NCI-H510A treated with DMSO at 0.1 percent for 48 hours (cell line): ENCODE results near the gene SCNN1A.

Source experiments
- DNase-seq: peaks from one replicate; lab custom pipeline; 2025; lab: John Stamatoyannopoulos, UW

SCNN1A gene

DNA sequence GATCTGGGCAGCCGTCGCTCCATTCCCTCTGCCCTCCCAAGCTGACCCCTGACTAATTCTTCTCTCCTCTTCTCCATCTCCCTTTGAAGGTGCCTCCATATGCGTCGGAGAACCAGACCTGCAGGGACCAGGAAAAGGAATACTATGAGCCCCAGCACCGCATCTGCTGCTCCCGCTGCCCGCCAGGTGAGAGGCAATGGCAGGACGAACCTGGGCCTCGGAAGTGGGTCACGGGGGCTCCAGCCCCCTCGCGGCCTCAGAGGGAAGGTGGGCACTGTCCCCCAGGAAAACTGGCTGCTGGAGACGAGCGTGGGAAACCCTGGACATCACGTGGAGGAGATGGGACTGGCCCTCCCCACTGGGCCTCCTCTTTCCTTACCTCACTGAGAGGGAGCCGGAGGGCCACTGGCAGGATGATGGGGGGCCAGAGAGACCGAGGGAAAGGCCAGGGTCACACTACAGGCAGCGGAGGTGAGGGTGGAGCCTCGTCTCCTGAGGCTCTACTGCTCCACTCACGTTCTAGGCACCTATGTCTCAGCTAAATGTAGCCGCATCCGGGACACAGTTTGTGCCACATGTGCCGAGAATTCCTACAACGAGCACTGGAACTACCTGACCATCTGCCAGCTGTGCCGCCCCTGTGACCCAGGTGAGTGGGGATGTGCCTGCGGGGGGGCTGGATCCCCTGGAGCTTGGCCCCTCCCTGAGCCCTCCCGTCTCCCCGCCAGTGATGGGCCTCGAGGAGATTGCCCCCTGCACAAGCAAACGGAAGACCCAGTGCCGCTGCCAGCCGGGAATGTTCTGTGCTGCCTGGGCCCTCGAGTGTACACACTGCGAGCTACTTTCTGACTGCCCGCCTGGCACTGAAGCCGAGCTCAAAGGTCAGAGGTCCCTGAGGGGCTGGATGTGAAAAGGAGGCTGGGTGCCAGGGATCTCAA is 9.4 kb upstream of the SCNN1A start:
- no peak for DNase-seq

- peak; percentile 54 for DNase-seq
Measured at GRCh38 chr12:6383572-6384498, 8.5 kb upstream of the SCNN1A start, which contains the start of gene LTBR. TSS of gene LTBR (plus strand) at chr12:6384162. CDS start at chr12:6384359, 197 bp downstream.

GRCh38 chr12:6382982-6383381 is 7.6 kb upstream of the SCNN1A start:
- DNase-seq, result no peak

GRCh38 chr12:6382371-6382770 is 7.0 kb upstream of the SCNN1A start:
- no peak for DNase-seq

- DNase-seq, result no peak
Measured at GRCh38 chr12:6380141-6381121, 5.1 kb upstream of the SCNN1A start.

- no peak for DNase-seq
Measured at GRCh38 chr12:6378709-6379472, 3.5 kb upstream of the SCNN1A start.

DNA sequence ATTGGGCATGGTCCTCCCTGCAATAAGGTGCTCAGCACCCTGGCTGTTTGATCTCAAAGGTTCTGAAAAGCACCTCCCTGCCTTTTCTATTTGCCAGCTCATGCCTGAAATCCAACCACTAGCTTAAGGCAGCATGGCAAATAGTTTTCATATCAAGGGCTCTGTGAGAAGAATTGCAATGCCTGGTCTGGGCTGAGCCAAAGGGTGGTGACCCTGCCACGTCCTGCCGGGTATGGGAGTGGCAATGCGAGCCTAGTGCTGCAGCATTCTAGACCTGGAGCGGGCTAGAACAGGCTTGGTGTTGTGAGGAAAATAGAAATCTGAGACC is 2.3 kb upstream of the SCNN1A start:
- no peak for DNase-seq

DNA sequence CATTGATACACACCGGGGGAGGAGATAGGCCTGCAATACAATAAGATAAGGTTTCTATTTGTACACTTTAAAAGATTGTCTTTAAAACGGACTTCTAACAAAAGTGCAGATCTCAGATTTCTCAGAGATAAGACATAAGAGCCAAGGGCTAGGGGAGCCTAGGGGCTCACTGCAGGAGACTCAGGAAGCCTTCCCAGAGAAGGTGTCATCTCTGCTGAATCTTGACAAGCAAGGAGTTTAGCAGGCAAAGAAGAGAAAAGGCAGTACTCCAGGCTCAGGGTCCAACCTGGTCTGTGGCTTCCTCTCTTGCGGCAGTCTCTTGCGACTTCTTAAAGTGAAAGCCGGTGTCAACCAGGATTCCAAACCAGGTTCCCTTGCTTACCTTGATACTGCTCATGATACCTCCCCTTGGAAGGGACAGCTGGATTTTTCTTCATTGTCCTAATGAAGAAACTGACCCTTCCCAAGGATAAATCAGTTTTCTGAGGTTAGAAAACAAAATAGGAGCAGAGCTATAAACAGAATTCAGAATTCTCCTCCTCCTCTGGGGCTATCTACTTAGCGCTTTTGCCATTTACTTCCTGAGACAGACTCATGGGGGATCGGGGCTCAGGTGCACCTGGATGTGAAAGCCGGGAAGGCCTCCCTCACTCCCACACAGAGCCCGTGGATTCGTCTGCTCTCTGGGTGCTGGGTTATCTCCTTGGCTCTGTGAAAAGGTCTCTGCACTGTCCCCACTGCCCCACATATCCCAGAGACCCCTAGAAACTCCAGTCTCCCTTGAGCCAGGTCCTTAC is 1.7 kb upstream of the SCNN1A start:
- no peak for DNase-seq

GRCh38 chr12:6376079-6376869 is 911 bp upstream of the SCNN1A start:
- no peak for DNase-seq

- no peak for DNase-seq
Measured at GRCh38 chr12:6374786-6375160, 590 bp downstream of the SCNN1A start.

GRCh38 chr12:6374028-6374785 is 1.2 kb downstream of the SCNN1A start:
- DNase-seq, result no peak

DNA sequence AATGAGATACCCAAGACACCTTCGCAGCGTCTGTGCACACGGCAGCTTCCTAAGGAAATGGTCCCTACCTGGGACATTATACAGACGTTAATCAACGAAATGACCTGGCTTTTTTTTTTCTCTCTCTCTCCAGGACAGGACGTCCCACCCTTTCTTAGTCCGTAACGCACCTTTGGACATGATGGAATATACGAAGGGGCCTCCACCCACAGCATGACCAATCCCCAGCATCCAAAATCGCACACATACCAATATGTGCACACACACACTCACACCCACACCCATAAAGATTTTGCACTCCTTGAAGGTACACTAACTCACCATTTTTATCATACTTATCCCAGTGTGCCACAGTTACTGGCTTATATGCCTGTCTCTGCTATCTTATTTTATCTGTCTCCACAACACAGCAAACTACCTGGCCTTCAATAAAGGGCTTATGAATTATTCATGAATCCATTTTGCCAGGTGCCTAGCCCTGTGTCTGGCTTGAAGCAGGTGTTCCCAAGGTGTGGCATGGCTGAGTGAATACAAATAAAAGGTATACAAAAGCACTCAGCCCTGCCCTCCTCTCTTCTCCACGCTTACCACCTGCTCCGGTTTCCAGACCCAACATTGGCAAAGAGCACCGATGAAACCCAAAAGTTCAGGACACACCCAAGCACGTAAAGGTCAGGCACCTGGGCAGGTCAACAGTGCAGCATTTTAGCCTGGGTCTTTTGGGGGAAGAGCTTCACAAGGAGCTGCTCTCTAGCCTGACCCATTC is 2.2 kb downstream of the SCNN1A start:
- peak; percentile 79 for DNase-seq

DNA sequence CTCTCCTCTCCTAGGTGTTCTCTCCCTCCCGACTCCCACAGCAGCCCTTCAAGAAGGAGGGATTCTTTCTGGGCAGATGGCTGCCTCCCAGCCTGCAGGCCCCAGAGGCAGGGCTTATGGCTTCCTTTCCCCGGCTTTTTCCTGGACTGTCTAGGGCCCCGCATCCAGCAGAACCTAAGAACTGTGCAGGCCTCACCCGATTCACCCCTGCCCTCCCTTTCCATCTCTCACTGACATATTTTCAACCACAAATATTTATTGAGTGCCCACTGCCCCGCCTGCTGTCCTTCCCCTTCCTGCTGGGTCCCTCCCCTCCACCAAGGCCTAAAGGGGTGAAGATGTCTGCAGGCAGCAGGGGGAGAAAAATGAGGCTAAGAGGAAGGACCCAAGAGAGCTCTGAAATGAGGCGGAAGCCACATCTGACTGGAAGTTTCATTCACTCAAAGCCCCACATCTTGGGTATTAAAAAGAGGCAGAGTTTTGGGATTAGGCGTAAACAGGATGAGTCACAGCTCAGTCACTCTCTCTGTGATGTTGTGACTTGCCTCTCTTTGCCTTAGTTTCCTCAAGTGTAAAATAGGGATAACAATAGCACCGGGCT is 2.9 kb downstream of the SCNN1A start:
- peak; percentile 59 for DNase-seq

DNA sequence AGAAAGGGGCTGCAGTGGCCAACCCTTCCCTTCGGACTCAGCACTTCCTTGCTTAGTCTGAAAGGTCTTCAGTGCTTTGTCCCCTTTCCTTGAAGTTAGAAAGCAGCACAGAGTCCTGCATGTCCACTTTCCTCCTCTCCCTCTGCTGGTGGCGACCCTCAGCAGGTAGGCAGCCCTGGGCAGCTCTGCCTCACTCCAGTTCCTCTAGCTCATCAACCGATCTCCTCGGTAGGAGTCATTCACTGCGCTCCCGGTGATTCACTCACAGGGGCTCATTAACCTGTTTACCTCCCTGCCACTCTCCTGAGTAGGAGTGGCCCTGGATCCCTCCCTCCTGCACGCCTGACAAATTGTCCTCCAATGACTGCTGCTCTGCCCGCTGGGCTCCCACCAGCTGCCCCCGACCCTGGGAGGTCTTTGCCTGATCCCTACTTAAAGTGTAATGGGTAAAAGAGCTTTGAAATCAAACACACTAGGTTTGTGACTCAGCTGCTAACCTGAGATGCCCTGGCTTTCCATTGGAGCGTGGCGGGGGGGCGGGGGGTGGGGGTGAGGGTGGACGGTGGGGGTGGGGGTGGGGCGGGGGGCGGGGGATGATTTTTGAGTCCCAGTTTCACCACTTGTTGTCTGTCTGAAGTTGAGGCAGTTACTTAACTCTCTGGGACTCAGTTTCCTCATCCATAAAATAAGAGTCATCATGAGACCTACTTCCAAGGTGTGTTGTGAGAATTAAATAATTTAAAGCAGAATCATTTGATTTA is 4.2 kb downstream of the SCNN1A start:
- DNase-seq, result peak; percentile 85

DNA sequence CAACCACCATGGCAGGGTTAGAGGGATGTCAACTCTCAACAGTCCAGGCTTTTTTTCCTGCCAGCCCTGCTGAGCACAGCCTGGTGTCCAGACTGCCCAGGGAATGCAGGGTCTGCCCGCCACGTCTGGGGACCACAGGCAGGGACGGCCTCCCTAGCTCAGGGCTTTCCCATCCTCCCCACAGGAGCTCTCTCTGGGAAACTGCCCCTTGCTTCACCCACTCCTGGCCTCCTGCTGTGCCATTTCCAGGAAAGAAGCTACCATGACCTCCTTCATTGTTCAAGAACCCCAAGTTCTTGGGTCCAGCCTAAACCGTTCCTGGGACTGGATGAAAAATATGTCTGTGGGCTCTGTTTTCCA is 4.8 kb downstream of the SCNN1A start:
- DNase-seq, result no peak

- DNase-seq, result no peak
Measured at GRCh38 chr12:6369916-6370575, 5.3 kb downstream of the SCNN1A start.
